HCT116 (cell line): ENCODE measurements around the gene TULP4. TPM values are rescaled to one million over a fixed set of nuclear protein-coding genes. Genes with fewer than 3 reads are reported as not detected.
"Not testable (repeated sequence)": the region's sequence is repeated elsewhere in the genome, so short reads cannot be mapped to it uniquely, and the experiment has no call there.

Experiments
- ATAC-seq: fragments of 200-7000 bp; cut with Tn5 transposase; 2 replicates; pipeline ENCODE4 v1.9.1; 2020; ENCODE audit warnings: mild to moderate bottlenecking, moderate library complexity
- BruUV-seq: library from RNA; stranded (reverse); fragments of 400-500 nt; replicated peaks from 2 replicates; lab custom pipeline; 2021; lab: Mats Ljungman, UMichigan
- CTCF ChIA-PET: fragments of 300-600 bp; sonication (Branson Sonifier 250); formaldehyde crosslinking; loops from one replicate; lab custom pipeline; 2021; ENCODE audit warnings: antibody characterized with exemption; lab: Charles Lee
- POLR2A ChIA-PET: fragments of 300-600, 350-600 bp; sonication (Branson Sonifier 250); formaldehyde crosslinking; loops from one replicate; lab custom pipeline; 2021; ENCODE audit warnings: antibody characterized with exemption; lab: Charles Lee
- RAD21 ChIA-PET, 2 experiments: fragments of 300-600 bp; sonication (Branson Sonifier 250); formaldehyde crosslinking; loops; one replicate each; lab custom pipeline; 2023; ENCODE audit warnings: low total read pairs in 2 of 2; ENCODE audit not compliant: uncharacterized antibody in 2 of 2, unreplicated experiment in 2 of 2, low non-redundant PET in 1 of 2; lab: Charles Lee
- DNase-seq: peaks from one replicate; pipeline ENCODE4 v3.0.0-alpha.2; 2010; ENCODE audit warnings: low read depth, low spot score
- H2AFZ ChIP-seq: fragments of 200-600 bp; shearing (Covaris generic), sonication (generic); 2 replicates; pipeline ENCODE4 v1.6.1; 2017; ENCODE audit warnings: low read depth, mixed run types, mixed read lengths, antibody characterized with exemption, low read length; ENCODE audit not compliant: poor library complexity, severe bottlenecking
- H3K27ac ChIP-seq: 2 replicates; pipeline ENCODE4 v1.5.1; 2012; ENCODE audit warnings: low read depth, low read length
- H3K27me3 ChIP-seq: fragments of 200-600 bp; sonication (generic); 2 replicates; pipeline ENCODE4 v1.6.1; 2016; ENCODE audit warnings: mixed run types, low read length, mixed read lengths; ENCODE audit not compliant: insufficient read depth
- H3K36me3 ChIP-seq, 2 experiments: fragments of 200-500 bp in 1 of 2; fragments of 200-600 bp in 1 of 2; sonication (Bioruptor generic) in 1 of 2; sonication (generic) in 1 of 2; 2 replicates each; pipeline versions ENCODE4 v1.5.1 to v1.6.1; 2014 to 2016; ENCODE audit warnings: low read length in 2 of 2, inconsistent platforms in 1 of 2, mixed read lengths in 1 of 2, mixed run types in 1 of 2; ENCODE audit not compliant: insufficient read depth in 2 of 2, control insufficient read depth in 1 of 2
- H3K4me1 ChIP-seq, 2 experiments: fragments of 200-600 bp in 1 of 2; sonication (generic) in 1 of 2; 2 replicates each; pipeline versions ENCODE4 v1.5.1 to v1.6.1; 2012 to 2017; ENCODE audit warnings: low read length in 2 of 2, inconsistent platforms in 1 of 2, mild to moderate bottlenecking in 1 of 2, mixed read lengths in 1 of 2, mixed run types in 1 of 2, moderate library complexity in 1 of 2; ENCODE audit not compliant: insufficient read depth in 2 of 2, control insufficient read depth in 1 of 2
- H3K4me2 ChIP-seq: fragments of 200-600 bp; sonication (generic); 2 replicates; pipeline ENCODE4 v1.6.1; 2017; ENCODE audit warnings: mixed run types, low read length, mixed read lengths
- H3K4me3 ChIP-seq, 2 experiments: fragments of 200-600 bp in 1 of 2; sonication (generic) in 1 of 2; replicated peaks in 1 of 2; 2 replicates each; pipeline ENCODE4 v1.5.1; 2011 to 2016; ENCODE audit warnings: low read length in 2 of 2, control low read depth in 1 of 2, low read depth in 1 of 2, mild to moderate bottlenecking in 1 of 2, mixed read lengths in 1 of 2, mixed run types in 1 of 2
- H3K79me2 ChIP-seq: fragments of 200-600 bp; sonication (generic); 2 replicates; pipeline ENCODE4 v1.6.1; 2017; ENCODE audit warnings: mild to moderate bottlenecking, mixed run types, low read length, moderate library complexity, mixed read lengths; ENCODE audit not compliant: insufficient read depth
- H3K9ac ChIP-seq: fragments of 200-600 bp; sonication (generic); 2 replicates; pipeline ENCODE4 v1.6.1; 2016; ENCODE audit warnings: low read length, mixed read lengths
- H3K9me2 ChIP-seq: fragments of 200-600 bp; sonication (generic), shearing (Covaris generic); 2 replicates; pipeline ENCODE4 v1.6.1; 2017; ENCODE audit warnings: mixed run types, mild to moderate bottlenecking, moderate library complexity; ENCODE audit not compliant: insufficient read depth
- H3K9me3 ChIP-seq, 2 experiments: fragments of 200-500 bp in 1 of 2; fragments of 200-600 bp in 1 of 2; sonication (Bioruptor generic) in 1 of 2; sonication (generic) in 1 of 2; 2 replicates each; pipeline ENCODE4 v1.6.1; 2014 to 2017; ENCODE audit warnings: low read length in 2 of 2, mixed read lengths in 2 of 2, inconsistent platforms in 1 of 2, low read depth in 1 of 2, mild to moderate bottlenecking in 1 of 2, mixed run types in 1 of 2, moderate library complexity in 1 of 2; ENCODE audit not compliant: control insufficient read depth in 1 of 2, insufficient read depth in 1 of 2
- H4K20me1 ChIP-seq: fragments of 200-600 bp; sonication (generic), shearing (Covaris generic); 2 replicates; pipeline ENCODE4 v1.6.1; 2017; ENCODE audit warnings: mixed run types, mild to moderate bottlenecking, moderate library complexity; ENCODE audit not compliant: insufficient read depth
- CBX3 ChIP-seq: IDR thresholded peaks from 2 replicates; pipeline ENCODE4 v1.6.1; 2012; ENCODE audit warnings: low read depth
- EGR1 ChIP-seq: IDR thresholded peaks from 2 replicates; pipeline ENCODE4 v1.6.1; 2012; ENCODE audit warnings: low read depth
- FOSL1 ChIP-seq: IDR thresholded peaks from 2 replicates; pipeline ENCODE4 v1.6.1; 2012; ENCODE audit warnings: low read depth
- JUND ChIP-seq: IDR thresholded peaks from 2 replicates; pipeline ENCODE4 v1.6.1; 2012
- RAD21 ChIP-seq: IDR thresholded peaks from 2 replicates; pipeline ENCODE4 v1.6.1; 2012; ENCODE audit warnings: low read depth, mild to moderate bottlenecking
- SIN3A ChIP-seq: IDR thresholded peaks from 2 replicates; pipeline ENCODE4 v1.6.1; 2012; ENCODE audit warnings: low read depth
- SP1 ChIP-seq: IDR thresholded peaks from 2 replicates; pipeline ENCODE4 v1.6.1; 2012; ENCODE audit warnings: low read depth
- SRF ChIP-seq: IDR thresholded peaks from 2 replicates; pipeline ENCODE4 v1.6.1; 2012; ENCODE audit warnings: low read depth
- TCF7L2 ChIP-seq: IDR thresholded peaks from 2 replicates; pipeline ENCODE4 v1.7.0; 2011; ENCODE audit warnings: borderline replicate concordance, inconsistent platforms; ENCODE audit not compliant: insufficient read depth, insufficient read length; ENCODE audit errors: extremely low read depth
- intact Hi-C: fragments of 100-400 bp; cut with micrococcal nuclease; formaldehyde crosslinking; loops from 2 replicates; pipeline ENCODE4 v1.10.0; 2022
- total RNA-seq: library from RNA; stranded (reverse); gene quantifications from one replicate; pipeline ENCODE4 v1.2.1, GENCODE V29; 2021; ENCODE audit not compliant: unreplicated experiment
- TF ChIP-seq, protein P1 (sequence below): IDR thresholded peaks from 2 replicates; pipeline ENCODE4 v1.6.1; 2012

TULP4 gene
- total RNA-seq, 1 experiment from 2014 or later, result 70.8 TPM

DNA sequence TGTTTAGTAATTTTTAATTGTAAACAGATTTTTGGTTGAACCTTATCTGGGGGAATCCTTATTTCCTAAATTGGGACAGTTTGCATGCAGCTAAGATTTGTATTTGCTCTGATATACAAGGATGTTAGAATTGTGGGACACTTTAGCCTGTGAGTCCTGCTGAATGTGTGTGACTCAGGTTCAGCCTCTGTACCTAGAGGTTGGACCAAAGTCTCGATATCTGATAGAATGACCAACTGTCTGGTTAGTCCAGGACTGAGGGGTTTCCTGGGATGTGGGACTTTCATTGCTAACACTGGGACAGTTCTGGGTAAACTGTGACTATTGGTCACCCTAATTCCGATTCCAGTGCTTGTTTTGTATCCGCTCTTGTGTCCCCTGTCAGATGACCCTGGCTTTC, 20.2 kb upstream of the TULP4 start:
- RAD21 ChIA-PET, result no interaction called here
- Histone ChIP-seq H3K27ac (no peak overlapping the region), H3K9me3 (peaks cover 0 to 3% of the 10 kb centered on the region in 2 experiments; a peak in 1 of 4 replicates), H3K4me3 (no peak overlapping the region), H3K9ac (no peak overlapping the region), H3K9me2 (no peaks in the 10 kb centered on the region), H3K36me3 (peaks cover 0 to 6% of the 10 kb centered on the region in 2 experiments; a peak in 2 of 4 replicates), H3K27me3 (no peaks in the 10 kb centered on the region), H4K20me1 (no peaks in the 10 kb centered on the region), H3K79me2 (peaks cover 13% of the 10 kb centered on the region), H2AFZ (no peak overlapping the region), H3K4me2 (no peak overlapping the region), H3K4me1 (no peaks in the 10 kb centered on the region)
- POLR2A ChIA-PET, result no interaction called here
- BruUV-seq, result no TSS peak
- ATAC-seq (no peak), DNase-seq (no peak)
- intact Hi-C loops, result no loop called here
- CTCF ChIA-PET, result no interaction called here
- TF ChIP-seq SRF (no peak), CBX3 (no peak), SP1 (no peak)

DNA sequence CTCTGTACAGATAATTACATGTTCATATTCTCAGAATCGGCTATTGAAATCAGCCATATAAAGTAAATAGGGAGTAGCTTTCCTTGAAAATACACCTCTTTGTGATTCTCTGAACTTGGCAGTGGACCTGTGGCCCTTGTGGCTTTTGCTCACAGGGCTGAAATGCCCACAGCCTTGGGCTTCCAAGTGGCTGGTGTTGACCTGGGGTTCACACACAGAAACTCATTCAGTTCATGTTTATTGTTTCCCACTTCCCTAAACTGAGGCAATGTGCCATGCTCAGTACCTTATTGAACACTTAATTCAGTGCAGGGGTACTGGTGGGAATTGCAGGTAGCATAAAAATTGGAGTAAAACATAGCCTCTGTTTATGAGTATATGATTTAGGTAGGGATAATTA, 19.1 kb upstream of the TULP4 start:
- TF ChIP-seq EGR1 (no peak), SIN3A (no peak), SP1 (no peak), RAD21 (no peak), SRF (no peak), JUND (no peak), FOSL1 (no peak), TCF7L2 (no peak)
- TF ChIP-seq, protein P1, sequence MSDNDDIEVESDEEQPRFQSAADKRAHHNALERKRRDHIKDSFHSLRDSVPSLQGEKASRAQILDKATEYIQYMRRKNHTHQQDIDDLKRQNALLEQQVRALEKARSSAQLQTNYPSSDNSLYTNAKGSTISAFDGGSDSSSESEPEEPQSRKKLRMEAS, result no peak
- Histone ChIP-seq H3K27me3 (no peaks in the 10 kb centered on the region), H3K9ac (no peak overlapping the region), H3K27ac (no peak overlapping the region), H3K4me2 (no peak overlapping the region), H3K9me3 (peaks cover 0 to 3% of the 10 kb centered on the region in 2 experiments; a peak in 1 of 4 replicates), H3K79me2 (peaks cover 13% of the 10 kb centered on the region), H3K4me3 (no peak overlapping the region), H4K20me1 (no peaks in the 10 kb centered on the region), H3K36me3 (peaks cover 0 to 6% of the 10 kb centered on the region in 2 experiments; a peak in 2 of 4 replicates), H3K9me2 (no peaks in the 10 kb centered on the region), H2AFZ (no peak overlapping the region), H3K4me1 (no peaks in the 10 kb centered on the region)
- RAD21 ChIA-PET, result no interaction called here
- POLR2A ChIA-PET, result no interaction called here
- ATAC-seq (no peak), DNase-seq (no peak)
- CTCF ChIA-PET, result no interaction called here
- intact Hi-C loops, result no loop called here
- no TSS peak for BruUV-seq

DNA sequence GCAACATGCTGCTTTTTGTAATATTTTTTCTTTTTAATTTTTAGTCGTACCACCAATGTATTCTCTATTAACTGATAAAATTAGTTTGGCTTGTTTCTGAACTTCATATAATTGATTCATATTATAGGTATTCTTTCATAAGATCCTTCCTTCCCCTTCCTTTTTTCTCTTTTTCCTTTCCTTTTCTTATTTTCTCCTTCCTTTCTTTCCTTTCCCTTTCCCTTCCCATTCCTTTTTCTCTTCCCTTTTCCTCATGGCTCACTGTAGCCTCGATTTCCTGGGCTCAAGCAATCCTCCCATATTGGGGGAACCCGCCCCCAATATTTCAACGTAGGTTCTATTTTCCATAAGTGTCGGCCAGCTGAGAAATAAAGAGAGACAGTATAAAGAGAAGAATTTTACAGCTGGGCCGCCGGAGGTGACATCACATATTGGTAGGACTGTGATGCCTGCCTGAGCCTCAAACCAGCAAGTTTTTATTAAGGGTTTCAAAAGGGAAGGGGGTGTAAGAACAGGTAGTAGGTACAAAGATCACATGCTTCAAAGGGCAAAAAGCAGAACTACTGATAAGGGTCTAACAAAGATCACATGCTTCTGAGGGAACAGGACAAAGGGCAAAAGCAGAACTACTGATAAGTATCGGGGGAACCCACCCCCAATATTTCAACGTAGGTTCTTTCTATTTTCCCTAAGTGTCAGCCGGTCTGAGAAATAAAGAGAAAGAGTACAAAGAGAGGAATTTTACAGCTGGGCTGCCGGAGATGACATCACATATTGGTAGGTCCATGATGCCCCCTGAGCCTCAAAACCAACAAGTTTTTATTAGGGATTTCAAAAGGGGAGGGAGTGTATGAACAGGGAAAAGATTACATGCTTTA, 16.1 kb upstream of the TULP4 start:
- POLR2A ChIA-PET, H3K4me2 ChIP-seq, RAD21 ChIA-PET, H3K27me3 ChIP-seq, H3K4me1 ChIP-seq, DNase-seq, BruUV-seq, H3K9ac ChIP-seq, intact Hi-C loops, H4K20me1 ChIP-seq, H3K4me3 ChIP-seq, H3K9me3 ChIP-seq, ATAC-seq, H3K27ac ChIP-seq, H3K9me2 ChIP-seq, H2AFZ ChIP-seq, CTCF ChIA-PET: not testable (repeated sequence)
- H3K79me2 ChIP-seq, result peaks cover 11% of the 10 kb centered on the region
- H3K36me3 ChIP-seq, result peaks cover 0 to 11% of the 10 kb centered on the region in 2 experiments; a peak in 2 of 4 replicates
